Central memory CD4-positive, alpha-beta T cell (primary cell): Measurements from ENCODE around the gene SEMA3A.
"Not testable (repeated sequence)": the region's sequence is repeated elsewhere in the genome, so short reads cannot be mapped to it uniquely, and the experiment has no call there.

ENCODE experiments used
- DNase-seq: peaks from one replicate; pipeline ENCODE4 v3.0.0; 2022

SEMA3A gene

DNA sequence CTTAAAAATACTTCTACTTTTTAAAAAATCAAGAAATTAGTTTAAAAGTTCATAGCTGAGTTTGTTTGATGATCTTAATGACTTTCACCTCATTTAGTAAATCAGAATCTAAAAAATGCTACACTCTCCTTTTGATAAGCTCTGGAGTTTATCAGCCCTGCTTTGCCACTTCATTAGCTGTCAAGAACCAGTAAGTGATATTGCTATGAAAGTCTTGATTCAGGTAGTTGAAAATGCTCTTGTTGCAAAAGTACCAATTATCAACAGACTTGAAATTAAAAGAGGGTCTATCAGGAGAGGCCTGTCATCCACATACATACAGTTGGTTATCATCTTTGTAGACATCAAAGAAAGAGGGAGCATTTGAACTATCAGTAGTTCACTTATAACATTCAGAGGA lies 41.6 kb downstream of the SEMA3A start:
- DNase-seq = no peak

DNA sequence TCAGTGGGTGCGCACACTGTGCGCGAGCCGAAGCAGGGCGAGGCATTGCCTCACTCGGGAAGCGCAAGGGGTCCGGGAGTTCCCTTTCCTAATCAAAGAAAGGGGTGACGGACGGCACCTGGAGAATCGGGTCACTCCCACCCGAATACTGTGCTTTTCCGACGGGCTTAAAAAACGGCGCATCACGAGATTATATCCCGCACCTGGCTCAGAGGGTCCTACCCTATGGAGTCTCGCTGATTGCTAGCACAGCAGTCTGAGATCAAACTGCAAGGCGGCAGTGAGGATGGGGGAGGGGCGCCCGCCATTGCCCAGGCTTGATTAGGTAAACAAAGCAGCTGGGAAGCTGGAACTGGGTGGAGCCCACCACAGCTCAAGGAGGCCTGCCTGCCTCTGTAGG lies 44.2 kb downstream of the SEMA3A start:
- not testable (repeated sequence) for DNase-seq

DNA sequence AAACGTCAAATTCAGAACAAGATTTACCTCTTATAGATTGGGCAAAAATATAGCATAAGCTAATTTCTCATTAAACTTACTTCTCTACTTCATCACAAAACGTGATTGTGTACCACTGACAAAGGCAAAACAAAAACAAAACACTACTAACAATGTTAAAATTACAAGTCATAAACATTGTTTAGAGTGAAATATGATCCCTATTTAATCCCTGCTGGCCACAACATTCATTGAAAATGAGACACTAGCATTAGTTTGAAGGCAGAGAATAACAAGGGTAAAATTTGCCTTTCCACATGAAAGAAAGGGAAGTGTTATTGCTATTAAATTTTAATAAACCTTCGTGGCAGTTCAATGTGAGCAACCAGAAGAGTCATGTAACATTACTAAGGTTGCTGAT lies 45.0 kb downstream of the SEMA3A start:
- no peak for DNase-seq

DNA sequence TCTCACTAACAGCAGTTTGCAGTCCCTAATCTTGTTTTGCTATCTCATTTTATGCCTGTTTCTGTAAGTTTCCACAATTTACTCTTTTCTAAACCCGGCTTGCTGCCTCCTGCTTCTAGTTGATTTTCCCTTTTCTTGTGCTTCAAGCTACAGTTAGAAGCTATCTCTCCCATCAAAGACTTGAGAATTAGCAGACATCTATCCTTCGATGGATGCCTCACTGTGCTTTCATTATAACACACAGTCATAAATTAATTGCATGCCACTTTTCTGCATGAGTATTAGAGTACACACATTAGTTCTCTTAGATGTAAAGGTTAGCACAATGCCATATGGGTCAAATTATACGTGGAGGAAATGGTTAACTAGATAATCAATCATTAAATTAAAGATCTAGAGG lies 48.7 kb downstream of the SEMA3A start:
- DNase-seq = no peak

DNA sequence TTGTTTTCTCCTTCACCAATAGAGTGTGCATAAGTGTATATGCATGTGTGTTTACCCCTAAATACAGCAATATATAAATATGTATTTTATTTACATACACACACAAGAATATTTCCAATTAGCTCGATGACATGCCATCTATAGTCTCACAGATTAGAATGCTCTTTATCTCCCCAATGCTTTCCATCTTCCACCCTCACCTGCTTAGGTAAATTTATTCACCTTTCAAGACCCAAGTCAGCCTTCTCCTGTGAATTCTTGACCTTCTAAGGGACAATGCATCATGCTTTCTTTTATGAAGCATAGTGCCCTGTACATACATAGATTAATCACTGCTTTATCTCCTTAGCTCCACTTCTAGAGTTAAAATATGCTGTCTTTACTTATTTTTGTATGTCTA lies 49.7 kb downstream of the SEMA3A start:
- no peak for DNase-seq

DNA sequence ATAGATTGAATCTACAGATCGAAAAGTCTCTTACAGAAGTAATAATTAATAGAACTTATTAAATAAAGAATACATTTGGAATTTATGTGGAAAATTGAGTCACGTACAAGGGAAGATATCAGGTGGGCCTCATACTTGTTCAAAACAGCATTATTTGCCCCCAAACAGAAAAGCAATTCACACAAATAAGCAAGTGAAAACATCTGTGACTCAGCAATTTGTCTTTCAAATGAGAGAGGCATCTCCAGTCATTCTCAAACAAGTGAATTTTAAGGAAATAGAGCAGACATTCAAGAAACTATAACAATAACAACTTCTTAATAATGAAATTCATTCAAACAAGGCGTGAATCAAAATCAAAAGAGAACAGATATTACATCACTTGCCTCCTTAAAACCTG lies 50.1 kb downstream of the SEMA3A start:
- DNase-seq = no peak

DNA sequence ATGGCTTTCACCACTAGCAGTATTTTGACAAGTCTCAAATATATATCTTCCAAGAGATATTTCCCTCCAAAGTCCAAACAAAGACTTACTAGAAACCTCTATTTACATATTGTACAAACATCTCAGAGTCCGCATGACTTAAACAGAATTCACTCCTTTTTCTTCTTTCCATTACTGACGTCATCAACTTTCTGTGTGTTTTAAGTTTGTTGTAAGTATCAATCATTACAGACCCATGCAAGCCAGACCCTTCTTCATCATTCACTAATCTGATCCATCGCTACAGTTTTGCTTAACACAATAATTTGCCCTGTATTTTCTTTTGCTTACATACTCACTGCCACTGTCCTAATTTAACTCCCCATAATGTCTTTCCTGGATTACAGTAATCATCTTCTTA lies 51.9 kb downstream of the SEMA3A start:
- DNase-seq = no peak

DNA sequence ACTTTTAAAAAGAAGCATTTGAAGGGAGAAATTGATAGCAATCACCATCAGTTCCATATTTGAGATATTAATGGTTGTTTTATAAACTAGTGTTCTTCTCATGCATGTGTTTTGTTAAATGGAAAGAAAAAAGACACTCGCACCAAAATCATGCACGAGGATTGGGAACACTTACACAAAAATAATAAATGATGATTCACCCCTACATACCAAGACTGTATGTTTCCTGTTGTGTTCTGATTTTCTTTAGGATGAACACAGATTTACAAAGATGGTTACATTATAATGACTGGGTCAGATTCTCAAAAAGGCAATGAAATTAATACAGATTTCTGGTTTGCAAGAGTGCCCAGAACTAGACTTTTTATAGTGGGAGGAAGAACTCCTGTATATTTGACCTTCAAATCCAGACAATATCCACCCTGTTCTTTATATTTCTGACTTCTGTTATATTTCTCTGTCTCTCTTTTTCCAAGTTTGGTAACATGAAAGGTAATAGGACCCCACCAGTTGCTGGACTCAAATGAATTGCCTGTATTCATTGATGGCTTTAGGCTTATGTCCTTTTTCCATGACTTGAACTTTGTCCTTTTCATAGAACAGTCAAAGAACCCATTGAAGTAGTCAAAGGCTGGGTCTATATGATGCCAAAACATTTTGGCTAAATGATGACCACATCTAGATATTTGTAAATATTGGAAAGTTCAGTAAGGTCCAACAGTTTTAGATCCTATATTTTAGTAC lies 54.4 kb downstream of the SEMA3A start:
- DNase-seq = no peak

DNA sequence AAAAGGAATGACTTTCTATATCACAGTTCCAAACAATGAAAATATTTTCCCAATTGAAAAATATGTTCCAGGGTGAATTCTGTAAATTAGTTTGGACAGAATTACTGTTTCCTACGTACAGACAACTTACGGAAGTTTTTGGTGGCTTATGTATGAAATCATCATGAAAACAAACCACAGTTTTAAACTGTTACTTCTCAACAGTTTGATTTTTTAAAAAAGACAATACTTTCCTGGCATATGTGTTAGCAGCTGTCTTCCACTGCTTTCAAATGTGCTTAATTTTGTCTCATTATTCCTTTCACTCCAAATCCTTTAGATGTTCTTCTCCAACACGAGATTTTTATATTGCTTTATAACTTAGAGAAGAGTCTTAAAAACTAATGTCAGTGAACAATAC lies 56.2 kb downstream of the SEMA3A start:
- no peak for DNase-seq

DNA sequence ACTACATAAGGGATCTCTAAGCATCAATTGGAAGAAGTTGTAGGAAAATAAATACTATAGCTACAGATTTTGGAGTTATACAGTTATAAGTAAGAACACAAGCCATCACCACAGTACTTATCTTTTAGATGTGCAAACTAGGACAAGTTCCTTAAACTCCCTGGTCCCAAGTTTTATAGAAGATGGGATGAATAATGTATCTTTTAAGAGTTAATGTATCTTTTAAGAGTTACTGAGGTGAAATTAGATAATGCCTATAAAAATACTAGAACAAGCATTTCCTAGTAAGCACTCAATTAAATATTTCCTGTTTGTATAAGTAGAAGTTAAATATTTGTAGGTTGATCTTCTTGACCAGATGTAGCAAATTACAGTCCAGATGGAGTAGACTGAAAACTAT lies 56.8 kb downstream of the SEMA3A start:
- no peak for DNase-seq

DNA sequence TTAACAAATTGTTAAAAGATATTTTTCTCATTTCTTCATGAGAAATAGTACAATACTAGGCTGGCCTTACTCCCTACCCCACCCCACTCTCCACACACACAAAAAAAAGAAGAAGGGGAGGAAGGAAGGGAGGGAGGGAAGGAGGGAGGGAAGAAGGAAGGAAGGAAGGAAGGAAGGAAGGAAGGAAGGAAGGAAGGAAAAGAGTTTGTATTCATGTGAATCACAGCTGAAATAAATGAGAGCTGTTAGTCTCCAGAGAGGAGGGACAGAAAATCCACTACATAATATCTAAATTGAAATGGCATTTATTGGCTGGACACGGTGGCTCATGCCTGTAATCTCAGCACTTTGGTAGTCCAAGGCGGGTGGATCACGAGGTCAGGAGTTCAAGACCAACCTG lies 57.8 kb downstream of the SEMA3A start:
- no peak for DNase-seq

DNA sequence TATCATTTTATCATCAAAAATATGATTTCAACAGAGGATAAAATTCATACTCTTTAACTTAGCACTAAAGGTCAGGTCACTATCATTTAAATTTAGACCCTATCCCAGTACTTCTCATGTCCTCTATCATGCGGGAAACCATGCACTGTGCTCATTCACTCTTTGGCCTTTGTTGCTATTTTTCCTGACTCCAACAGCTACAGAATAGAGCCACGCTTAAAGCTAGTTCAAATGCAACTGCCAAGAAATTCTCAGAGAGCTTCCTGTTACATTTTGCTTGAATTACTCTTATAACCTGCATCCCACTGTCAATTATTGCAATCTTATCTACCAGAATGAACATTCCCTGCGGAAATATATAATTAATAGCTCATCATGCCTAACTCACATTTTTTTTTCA lies 58.3 kb downstream of the SEMA3A start:
- no peak for DNase-seq

DNA sequence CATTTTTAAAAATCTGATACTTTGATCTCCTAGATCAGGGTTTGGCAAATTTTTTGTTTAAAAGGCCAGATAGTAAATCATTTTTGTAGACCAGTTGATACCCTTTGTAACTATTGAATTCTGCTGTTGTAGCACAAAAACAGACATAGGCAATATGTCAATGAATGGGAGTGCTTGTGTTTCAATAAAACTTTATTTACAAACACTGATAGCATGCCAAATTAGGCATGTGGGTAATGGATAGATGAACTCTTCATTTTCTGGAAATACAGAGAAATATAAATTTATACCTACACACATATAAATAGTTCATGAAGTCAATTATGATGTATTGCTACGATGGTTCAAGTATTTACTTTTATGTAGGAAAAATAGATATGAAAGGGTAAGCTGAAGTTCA lies 60.4 kb downstream of the SEMA3A start:
- DNase-seq = no peak

DNA sequence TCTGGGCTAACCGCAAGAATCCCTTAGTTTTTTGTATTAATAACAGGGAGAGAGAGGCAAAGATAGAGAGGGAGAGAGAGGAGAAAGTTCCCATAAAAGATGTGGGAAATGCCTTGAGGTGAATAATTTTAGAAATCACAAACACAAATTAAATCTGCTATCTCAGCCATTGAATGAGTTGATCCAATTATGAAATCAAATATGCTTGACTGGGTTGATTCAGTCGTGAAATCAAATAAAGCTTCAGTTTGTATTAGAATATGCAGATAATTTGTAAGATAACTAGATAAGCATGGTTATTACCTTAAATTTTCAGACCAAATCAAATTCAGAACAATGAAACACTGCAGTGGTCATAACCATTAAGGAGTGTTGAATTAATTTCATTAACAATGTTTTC lies 68.9 kb downstream of the SEMA3A start:
- DNase-seq = no peak

DNA sequence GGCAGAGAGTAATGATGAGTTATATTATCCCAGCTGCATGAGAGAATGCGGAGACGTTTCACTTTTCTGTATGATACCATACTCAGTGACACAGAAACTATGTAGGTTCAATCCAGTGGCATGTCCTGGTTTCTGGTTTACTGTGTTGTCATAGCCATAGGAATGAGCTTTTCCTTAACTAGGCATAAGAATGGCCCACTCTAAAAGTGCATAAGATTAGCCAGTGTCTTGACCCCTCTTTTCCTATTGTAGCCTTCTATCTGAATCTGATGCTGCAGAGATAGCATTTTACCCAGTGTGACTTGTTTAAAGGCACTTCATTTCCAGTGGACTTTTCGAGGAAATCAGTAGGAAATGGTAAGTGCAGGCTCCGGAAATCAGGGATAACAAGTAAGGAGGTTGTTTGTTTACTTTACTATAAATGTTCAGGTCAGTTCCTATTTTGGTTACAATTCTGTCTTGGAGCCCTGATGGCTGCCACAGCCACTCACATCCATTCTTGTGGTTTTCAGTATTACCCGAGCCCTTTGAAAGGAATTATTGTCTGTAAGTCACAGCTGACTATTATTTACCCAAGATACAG lies 70.5 kb downstream of the SEMA3A start:
- no peak for DNase-seq

DNA sequence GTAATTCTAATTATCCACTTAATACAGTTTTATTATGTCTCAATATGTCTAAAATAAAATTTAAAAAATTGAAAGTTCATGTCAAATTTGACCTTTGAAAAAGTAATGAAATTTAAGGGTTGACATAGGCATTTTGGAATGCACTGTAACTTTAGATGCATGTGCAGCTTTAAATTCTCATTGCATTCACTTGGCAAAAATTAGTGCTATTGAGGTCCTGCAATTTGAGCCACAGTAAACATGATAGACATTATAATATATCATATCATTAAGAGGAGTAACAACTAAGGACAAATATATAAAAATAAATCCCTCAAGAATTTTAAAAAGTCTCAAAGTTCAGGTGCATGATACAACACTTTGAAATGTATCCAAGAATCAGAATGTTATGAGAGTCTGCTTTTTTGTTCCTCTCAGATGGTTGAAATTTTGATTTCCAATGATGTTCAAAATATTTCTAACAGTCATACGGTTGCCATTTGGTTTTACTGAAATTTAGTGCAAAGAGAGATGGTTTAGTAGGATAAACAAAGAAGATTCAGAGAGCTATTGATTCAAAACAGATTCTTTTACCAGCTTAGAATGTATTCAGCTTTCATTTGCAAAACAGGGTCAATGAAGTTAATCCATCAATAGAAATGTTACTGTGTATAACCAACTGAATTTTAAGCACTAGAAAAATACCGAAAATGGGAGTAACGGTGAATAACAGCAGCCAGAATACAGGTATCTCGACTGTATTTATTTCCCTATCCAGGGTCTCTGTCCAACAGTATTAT lies 71.8 kb downstream of the SEMA3A start:
- DNase-seq = no peak

DNA sequence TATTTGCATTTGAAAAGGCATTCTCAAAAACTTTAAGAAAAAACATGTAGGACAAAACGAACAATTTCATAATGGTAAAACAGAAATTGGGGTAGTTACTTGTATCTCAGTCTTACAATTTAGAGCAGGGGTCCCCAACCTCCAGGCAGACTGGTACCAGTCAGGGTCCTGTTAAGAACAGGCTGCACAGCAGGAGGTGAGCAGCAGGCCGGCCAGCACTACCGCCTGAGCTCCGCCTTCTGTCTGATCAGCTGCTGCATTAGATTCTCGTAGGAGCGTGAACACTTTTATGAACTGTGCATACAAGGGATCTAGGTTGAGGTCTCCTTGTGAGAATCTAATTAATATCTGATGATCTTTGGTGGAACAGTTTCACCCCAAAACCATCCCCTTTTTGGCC lies 77.3 kb downstream of the SEMA3A start:
- no peak for DNase-seq

DNA sequence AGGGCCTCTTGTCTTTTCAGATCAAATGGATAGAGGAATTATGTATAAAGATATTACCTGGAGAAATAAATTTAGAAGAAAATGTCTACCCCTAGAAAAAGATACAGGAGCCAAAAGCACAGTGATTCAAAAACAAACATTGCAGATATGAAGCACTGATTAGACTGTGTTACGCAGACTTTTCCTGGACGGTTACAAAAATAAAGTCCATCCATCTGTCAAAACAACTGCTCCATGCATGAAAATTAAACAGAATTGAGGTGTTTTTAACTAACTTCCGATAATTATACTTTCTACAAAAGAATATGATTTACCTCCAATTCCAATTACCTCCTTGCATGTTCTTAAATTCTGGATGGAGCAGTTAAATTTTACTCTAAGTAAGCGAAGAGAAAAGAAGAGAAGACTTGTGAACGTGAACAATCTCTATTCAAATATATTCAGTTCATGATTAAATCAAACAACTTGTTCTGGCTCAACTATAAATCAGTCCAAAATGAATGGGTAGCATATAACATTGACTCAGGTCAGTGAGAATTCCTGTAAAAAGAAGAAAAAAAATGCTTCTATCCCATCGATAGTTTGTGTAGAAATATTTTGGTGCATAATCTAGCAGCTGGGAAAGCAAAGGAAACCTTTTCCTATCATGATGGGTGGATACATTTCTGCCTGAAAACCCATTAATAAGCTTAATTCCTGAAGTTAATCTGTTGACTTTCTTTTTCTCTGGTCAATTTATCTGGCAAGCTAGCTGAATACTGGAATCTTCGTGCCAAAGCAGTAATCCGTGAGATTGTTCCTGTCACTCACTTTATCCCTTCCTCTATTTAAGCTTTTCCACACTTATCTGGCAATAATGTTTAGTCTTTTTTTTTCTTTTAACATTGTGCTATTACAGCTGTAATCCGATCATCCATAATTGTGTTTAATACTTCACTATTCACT lies 80.4 kb downstream of the SEMA3A start:
- DNase-seq = no peak

DNA sequence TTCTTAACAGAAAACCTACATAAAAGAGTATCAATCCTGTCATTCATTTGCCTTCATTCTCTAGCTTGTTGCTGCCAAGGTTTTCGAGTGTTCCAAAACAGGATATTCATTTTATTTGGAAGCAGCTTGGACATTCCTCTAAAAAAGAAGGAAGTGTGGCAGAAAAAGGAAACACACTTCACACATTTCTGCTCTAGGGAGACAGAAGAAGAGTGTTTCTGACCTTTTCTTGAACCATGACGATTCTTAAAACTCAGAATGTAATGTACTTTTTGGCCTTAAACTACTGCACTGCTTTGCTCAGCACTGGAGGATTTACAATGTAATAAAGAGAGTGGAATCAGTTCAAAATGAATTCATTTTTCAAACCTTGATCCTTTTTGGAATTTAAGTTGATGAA lies 81.3 kb downstream of the SEMA3A start:
- DNase-seq = no peak

DNA sequence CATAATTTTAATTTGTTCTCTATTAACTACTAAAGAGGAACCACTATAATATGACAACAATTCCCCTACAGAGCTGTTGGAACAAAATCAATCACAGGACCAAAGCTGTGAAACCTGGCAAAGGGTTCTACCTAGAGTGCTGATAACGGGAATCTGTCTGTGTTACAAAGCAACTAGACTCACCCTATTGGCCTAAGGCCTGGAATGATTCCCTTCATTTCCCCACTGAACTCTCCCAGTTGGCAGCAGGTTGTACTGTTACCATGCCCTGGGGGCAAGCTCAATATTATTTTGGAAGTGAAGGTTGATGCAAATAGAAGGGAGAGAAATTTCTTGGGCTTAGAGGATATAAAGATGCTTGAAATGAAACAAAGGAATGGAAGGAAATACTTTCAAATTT lies 81.8 kb downstream of the SEMA3A start:
- no peak for DNase-seq

DNA sequence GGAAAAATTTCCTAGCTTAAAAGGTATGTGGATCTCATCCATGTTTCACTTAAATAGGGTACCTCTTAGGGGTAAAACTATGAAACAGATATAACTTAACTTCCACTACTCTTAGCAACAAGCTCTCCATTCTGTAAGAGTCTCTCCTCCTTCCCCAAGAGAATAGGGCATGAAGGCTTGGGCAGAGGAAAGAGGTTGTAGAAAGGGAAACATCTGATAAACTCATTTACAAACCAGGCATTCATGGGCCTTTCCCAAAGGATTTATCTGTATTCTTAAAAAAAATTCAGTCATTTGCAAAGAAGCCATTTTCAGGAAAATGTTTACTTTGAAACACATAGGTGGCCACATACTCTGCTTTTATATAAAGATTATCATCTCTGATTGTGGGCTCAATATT lies 82.7 kb downstream of the SEMA3A start:
- no peak for DNase-seq

DNA sequence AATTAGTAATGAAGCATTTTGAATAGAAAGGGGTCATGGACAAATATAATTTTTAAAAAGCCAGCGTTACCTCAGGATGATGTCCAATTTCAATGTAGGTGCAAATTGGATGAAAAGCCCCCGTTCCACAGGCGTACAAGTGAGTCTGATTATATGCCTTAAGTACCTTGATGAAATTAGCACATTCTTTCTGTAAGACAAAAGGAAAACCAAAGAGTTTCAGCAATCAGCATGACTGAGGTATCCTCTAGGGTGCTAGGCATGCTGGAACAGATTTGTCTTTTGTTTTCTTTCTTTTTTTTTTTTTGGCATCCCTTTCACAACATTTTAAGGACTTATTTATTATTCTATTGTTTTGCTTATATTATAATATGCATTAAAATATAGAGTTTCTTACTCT lies 84.2 kb downstream of the SEMA3A start:
- no peak for DNase-seq

DNA sequence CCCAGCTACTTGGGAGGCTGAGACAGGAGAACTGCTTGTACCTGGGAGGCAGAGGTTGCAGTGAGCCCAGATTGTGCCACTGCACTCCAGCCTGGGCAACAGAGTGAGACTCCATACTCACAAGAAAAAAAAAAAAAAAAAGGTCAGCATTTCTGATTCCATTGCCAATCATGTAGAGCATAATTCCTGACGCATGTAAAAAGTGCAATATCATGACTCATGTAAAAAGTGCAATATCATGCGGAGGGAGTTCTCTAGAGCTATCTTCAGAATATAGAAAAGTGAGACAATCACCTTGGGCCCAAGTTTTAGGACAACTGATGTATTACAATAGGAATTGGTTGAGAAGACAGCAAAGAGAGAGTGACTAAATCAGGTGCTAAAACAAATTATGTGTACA lies 85.8 kb downstream of the SEMA3A start:
- DNase-seq = no peak
